OCI-LY1 (cell line): ENCODE results near the gene ARGLU1.

ENCODE experiments used
- H2AFZ ChIP-seq: fragments of 200-600 bp; sonication (generic), shearing (Covaris generic); 2 replicates; pipeline ENCODE4 v1.6.0; 2014; ENCODE audit warnings: antibody characterized with exemption, mild to moderate bottlenecking, low read length
- H3F3A ChIP-seq: fragments of 200-600 bp; sonication (generic), shearing (Covaris generic); 2 replicates; pipeline ENCODE4 v1.6.0; 2014; ENCODE audit warnings: mild to moderate bottlenecking, antibody characterized with exemption, low read length, moderate library complexity; ENCODE audit not compliant: insufficient read depth
- H3K27ac ChIP-seq: fragments of 200-600 bp; sonication (generic); 2 replicates; pipeline ENCODE4 v1.5.1; 2014; ENCODE audit warnings: low read length, mixed run types, mild to moderate bottlenecking, low read depth; ENCODE audit not compliant: poor library complexity, severe bottlenecking
- H3K27me3 ChIP-seq: fragments of 200-600 bp; sonication (generic); 2 replicates; pipeline ENCODE4 v1.6.0; 2014; ENCODE audit warnings: antibody characterized with exemption, mild to moderate bottlenecking, low read length, moderate library complexity; ENCODE audit not compliant: insufficient read depth
- H3K36me3 ChIP-seq: fragments of 200-600 bp; sonication (generic); 2 replicates; pipeline ENCODE4 v1.6.1; 2014; ENCODE audit warnings: mild to moderate bottlenecking, antibody characterized with exemption, low read length, moderate library complexity, mixed read lengths; ENCODE audit not compliant: insufficient read depth
- H3K4me1 ChIP-seq: fragments of 200-600 bp; sonication (generic); 2 replicates; pipeline ENCODE4 v1.5.1; 2014; ENCODE audit warnings: mild to moderate bottlenecking, low read length, moderate library complexity; ENCODE audit not compliant: insufficient read depth, severe bottlenecking
- H3K4me2 ChIP-seq: fragments of 200-600 bp; sonication (generic), shearing (Covaris generic); 2 replicates; pipeline ENCODE4 v1.6.1; 2014; ENCODE audit warnings: low read length
- H3K4me3 ChIP-seq: fragments of 200-600 bp; sonication (generic); 2 replicates; pipeline ENCODE4 v1.5.1; 2014; ENCODE audit warnings: low read length, low read depth, mild to moderate bottlenecking, mixed read lengths; ENCODE audit not compliant: poor library complexity, severe bottlenecking
- H3K79me2 ChIP-seq: fragments of 200-600 bp; shearing (Covaris generic); 2 replicates; pipeline ENCODE4 v1.6.1; 2016; ENCODE audit warnings: mixed run types, low read length, mixed read lengths; ENCODE audit not compliant: insufficient read depth
- H3K9ac ChIP-seq: fragments of 200-600 bp; sonication (generic), shearing (Covaris generic); 2 replicates; pipeline ENCODE4 v1.6.1; 2014; ENCODE audit warnings: mild to moderate bottlenecking, low read length, mixed read lengths
- H3K9me2 ChIP-seq: fragments of 200-600 bp; sonication (generic), shearing (Covaris generic); 2 replicates; pipeline ENCODE4 v1.6.1; 2014; ENCODE audit warnings: low read depth, mild to moderate bottlenecking, low read length, mixed read lengths
- H3K9me3 ChIP-seq: fragments of 200-600 bp; shearing (Covaris generic); 2 replicates; pipeline ENCODE4 v1.6.1; 2014; ENCODE audit warnings: low read length, mixed read lengths
- H4K20me1 ChIP-seq: fragments of 200-600 bp; sonication (generic), shearing (Covaris generic); 2 replicates; pipeline ENCODE4 v1.6.0; 2016; ENCODE audit warnings: mild to moderate bottlenecking, low read length; ENCODE audit not compliant: insufficient read depth
- EZH2 ChIP-seq: fragments of 200-600 bp; sonication (generic), shearing (Covaris generic); IDR thresholded peaks from 2 replicates; pipeline ENCODE4 v1.8.0; 2017; ENCODE audit warnings: borderline replicate concordance, mixed run types, mild to moderate bottlenecking, antibody characterized with exemption, low read length, moderate library complexity, mixed read lengths
- TF ChIP-seq, protein P1 (sequence below): fragments of 200-600 bp; sonication (generic), shearing (Covaris generic); IDR thresholded peaks from 2 replicates; pipeline ENCODE4 v1.5.1; 2017; ENCODE audit warnings: mild to moderate bottlenecking, antibody characterized with exemption, low read length, moderate library complexity, mixed read lengths

Gene ARGLU1

DNA sequence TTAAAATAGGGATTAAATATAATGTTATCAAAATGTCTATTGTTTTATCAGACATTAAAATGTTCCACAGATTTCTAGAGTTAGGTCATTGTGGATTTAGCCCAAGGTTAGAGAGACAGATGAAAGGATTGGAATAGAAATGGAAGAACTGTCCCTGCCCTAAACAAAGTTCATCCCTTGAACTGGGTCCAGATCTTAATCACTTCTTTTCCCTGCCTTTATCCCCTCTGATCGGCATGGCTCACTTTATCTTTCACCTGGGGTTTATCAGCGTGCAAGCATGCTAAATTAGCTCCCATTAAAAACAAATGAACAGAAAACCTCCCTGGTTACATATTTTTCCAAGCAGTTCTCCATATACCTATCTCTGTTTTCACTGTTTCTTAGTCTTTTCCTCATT lies 23.4 kb upstream of the ARGLU1 start:
- H2AFZ ChIP-seq: no peak overlapping the region
- H3K9ac ChIP-seq: no peak overlapping the region
- no peaks in the 10 kb centered on the region for H3K79me2 ChIP-seq
- H3K9me2 ChIP-seq: no peaks in the 10 kb centered on the region
- peaks cover 4% of the 10 kb centered on the region; the same call in 1 of the 2 replicates for H3K27me3 ChIP-seq
- no peaks in the 10 kb centered on the region for H3K36me3 ChIP-seq
- no peak overlapping the region for H3K27ac ChIP-seq
- H3F3A ChIP-seq: no peaks in the 10 kb centered on the region
- no peaks in the 10 kb centered on the region for H4K20me1 ChIP-seq
- H3K9me3 ChIP-seq: peaks cover 1% of the 10 kb centered on the region
- H3K4me1 ChIP-seq: no peaks in the 10 kb centered on the region
- H3K4me2 ChIP-seq: no peak overlapping the region
- no peak for TF ChIP-seq EZH2
- TF ChIP-seq, protein P1, sequence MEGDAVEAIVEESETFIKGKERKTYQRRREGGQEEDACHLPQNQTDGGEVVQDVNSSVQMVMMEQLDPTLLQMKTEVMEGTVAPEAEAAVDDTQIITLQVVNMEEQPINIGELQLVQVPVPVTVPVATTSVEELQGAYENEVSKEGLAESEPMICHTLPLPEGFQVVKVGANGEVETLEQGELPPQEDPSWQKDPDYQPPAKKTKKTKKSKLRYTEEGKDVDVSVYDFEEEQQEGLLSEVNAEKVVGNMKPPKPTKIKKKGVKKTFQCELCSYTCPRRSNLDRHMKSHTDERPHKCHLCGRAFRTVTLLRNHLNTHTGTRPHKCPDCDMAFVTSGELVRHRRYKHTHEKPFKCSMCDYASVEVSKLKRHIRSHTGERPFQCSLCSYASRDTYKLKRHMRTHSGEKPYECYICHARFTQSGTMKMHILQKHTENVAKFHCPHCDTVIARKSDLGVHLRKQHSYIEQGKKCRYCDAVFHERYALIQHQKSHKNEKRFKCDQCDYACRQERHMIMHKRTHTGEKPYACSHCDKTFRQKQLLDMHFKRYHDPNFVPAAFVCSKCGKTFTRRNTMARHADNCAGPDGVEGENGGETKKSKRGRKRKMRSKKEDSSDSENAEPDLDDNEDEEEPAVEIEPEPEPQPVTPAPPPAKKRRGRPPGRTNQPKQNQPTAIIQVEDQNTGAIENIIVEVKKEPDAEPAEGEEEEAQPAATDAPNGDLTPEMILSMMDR: no peak
- no peak overlapping the region for H3K4me3 ChIP-seq

DNA sequence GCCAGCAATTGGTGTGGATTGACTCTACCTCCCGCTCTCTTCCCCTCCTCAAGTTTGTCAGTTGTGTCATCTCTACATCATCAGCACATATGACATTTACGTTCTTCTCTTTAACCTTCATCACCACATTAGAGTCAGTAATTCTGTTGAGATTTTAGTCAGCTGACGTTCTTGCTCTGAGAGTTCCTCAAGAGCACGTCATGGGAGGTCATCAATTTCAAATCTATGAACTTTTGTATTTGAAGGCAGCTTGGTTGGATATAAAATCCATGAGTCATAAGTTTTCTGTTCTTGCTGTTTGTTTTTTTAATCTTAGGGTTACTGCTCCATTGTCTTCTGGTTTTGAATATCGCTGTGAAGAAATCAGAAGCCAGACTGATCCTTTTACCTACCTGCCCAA lies 21.8 kb upstream of the ARGLU1 start:
- peaks cover 4% of the 10 kb centered on the region; the same call in 1 of the 2 replicates for H3K27me3 ChIP-seq
- H3K9me3 ChIP-seq: peaks cover 13% of the 10 kb centered on the region
- no peaks in the 10 kb centered on the region for H3K79me2 ChIP-seq
- no peak overlapping the region for H3K9ac ChIP-seq
- no peaks in the 10 kb centered on the region for H3F3A ChIP-seq
- H3K4me3 ChIP-seq: no peak overlapping the region
- no peak overlapping the region for H3K27ac ChIP-seq
- H2AFZ ChIP-seq: no peak overlapping the region
- H3K4me2 ChIP-seq: no peak overlapping the region
- H4K20me1 ChIP-seq: no peaks in the 10 kb centered on the region
- H3K36me3 ChIP-seq: no peaks in the 10 kb centered on the region
- no peaks in the 10 kb centered on the region for H3K4me1 ChIP-seq
- TF ChIP-seq, protein P1: no peak
- no peak for TF ChIP-seq EZH2
- no peaks in the 10 kb centered on the region for H3K9me2 ChIP-seq

DNA sequence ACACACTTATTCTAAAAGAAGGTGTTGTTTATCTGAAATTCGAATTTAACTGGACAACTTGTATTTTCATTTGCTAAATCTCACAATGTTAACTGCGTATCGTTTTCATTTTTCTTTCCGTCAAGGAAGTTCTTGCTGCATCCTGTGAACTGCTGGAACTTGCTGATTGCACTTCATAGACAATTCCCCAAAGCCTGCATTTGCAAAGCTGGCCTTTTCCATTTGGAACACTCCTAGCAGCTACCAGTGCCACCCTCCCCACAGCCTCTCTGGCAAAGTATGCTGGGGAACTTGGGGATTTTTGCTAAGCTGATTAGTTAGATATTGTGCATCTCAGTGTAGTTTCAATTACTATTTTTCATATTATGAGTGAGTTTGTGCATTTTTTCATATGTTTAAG lies 20.4 kb upstream of the ARGLU1 start:
- Histone ChIP-seq H3K4me2 (no peak overlapping the region), H3K9me2 (no peaks in the 10 kb centered on the region), H3K27me3 (peaks cover 4% of the 10 kb centered on the region; the same call in 1 of the 2 replicates), H4K20me1 (no peaks in the 10 kb centered on the region), H3K4me1 (no peaks in the 10 kb centered on the region), H3K9me3 (peaks cover 13% of the 10 kb centered on the region), H2AFZ (no peak overlapping the region), H3K27ac (no peak overlapping the region), H3K4me3 (no peak overlapping the region), H3F3A (no peaks in the 10 kb centered on the region), H3K36me3 (no peaks in the 10 kb centered on the region), H3K9ac (no peak overlapping the region), H3K79me2 (no peaks in the 10 kb centered on the region)
- no peak for TF ChIP-seq EZH2
- TF ChIP-seq, protein P1: no peak
